ENCODE data around the gene TRIML1. TPM values are rescaled to one million over a fixed set of nuclear protein-coding genes. Genes with fewer than 3 reads are reported as not detected.

TRIML1 gene
- total and polyA plus RNA-seq, 9 of the 15 experiments (the other 6 are each of a cell fraction or from before 2014, with no cell fraction given): 0.10 TPM; not detected in 8

- Histone ChIP-seq H3K9ac (ENCODE audit: insufficient read depth in 1 of 2, low read depth in 2 of 2, low read length in 2 of 2) (no peak overlapping the region), H3K27me3 (ENCODE audit: control insufficient read depth in 2 of 2, insufficient read depth in 2 of 2, low read length in 2 of 2) (no peaks in the 10 kb centered on the region), H3K4me1 (replicated peaks in 1 of 2; ENCODE audit: control insufficient read depth in 2 of 2, insufficient read depth in 2 of 2, low read length in 2 of 2) (no peaks in the 10 kb centered on the region), H3K36me3 (ENCODE audit: control insufficient read depth, insufficient read depth, low read length) (no peaks in the 10 kb centered on the region), H3K9me1 (ENCODE audit: control insufficient read depth, insufficient read depth, low read length) (no peaks in the 10 kb centered on the region), H3K9me3 (replicated peaks; ENCODE audit: control insufficient read depth, insufficient read depth, low read depth, low read length) (no peaks in the 10 kb centered on the region), H3K79me2 (ENCODE audit: control insufficient read depth, insufficient read depth, low read length) (no peaks in the 10 kb centered on the region), H3K4me2 (ENCODE audit: insufficient read depth, low read length) (no peak overlapping the region), H2AFZ (ENCODE audit: low read depth, low read length) (no peak overlapping the region), H3K27ac (ENCODE audit: extremely low read depth, low read depth, low read length) (no peak overlapping the region), H4K20me1 (replicated peaks; ENCODE audit: control insufficient read depth, insufficient read depth, low read length) (no peaks in the 10 kb centered on the region), H3K4me3 (no peak overlapping the region)
- intact Hi-C loops (cut with micrococcal nuclease): no loop called here
- FAIRE-seq (no peak), DNase-seq (ENCODE audit: extremely low read depth in 1 of 4, low spot score in 3 of 4) (no peak), ATAC-seq (no peak)
- CTCF ChIA-PET (ENCODE audit: low intra/inter-chr PET ratio): no interaction called here
- 2% methylated on average over 11 of the region's 11 CpGs for WGBS (ENCODE audit: insufficient coverage, low coverage, missing lambda C conversion rate)
- no TSS peak for BruUV-seq (replicated peaks)
- POLR2A ChIA-PET: no interaction called here
- in situ Hi-C loops (cut with MboI): no loop called here
- TF ChIP-seq FOSL1 (tag; conservative IDR thresholded peaks at IDR 0.05) (no peak), MAZ (CRISPR knock-in tag; conservative IDR thresholded peaks at IDR 0.05 in 1 of 2, IDR thresholded peaks at IDR 0.05 in 1 of 2) (no peak), DEAF1 (CRISPR knock-in tag; IDR thresholded peaks at IDR 0.05) (no peak), ZNF707 (CRISPR knock-in tag; conservative IDR thresholded peaks at IDR 0.05) (no peak), ZZZ3 (IDR thresholded peaks at IDR 0.05) (no peak), ZNF282 (CRISPR knock-in tag; IDR thresholded peaks at IDR 0.05) (no peak), ADNP (tag; IDR thresholded peaks at IDR 0.05) (no peak), ZNF644 (tag; IDR thresholded peaks at IDR 0.05; ENCODE audit: low read depth) (no peak), RBM15 (IDR thresholded peaks at IDR 0.05; ENCODE audit: insufficient read depth, low read length) (no peak), ZNF668 (CRISPR knock-in tag; IDR thresholded peaks at IDR 0.05) (no peak), SRF (CRISPR knock-in tag; IDR thresholded peaks at IDR 0.05) (no peak), CBFA2T3 (IDR thresholded peaks at IDR 0.05) (no peak), CEBPG (CRISPR knock-in tag; IDR thresholded peaks at IDR 0.05) (no peak), CEBPG (tag; conservative IDR thresholded peaks at IDR 0.05 in 1 of 2, IDR thresholded peaks at IDR 0.05 in 1 of 2) (no peak)
- TF ChIP-seq, protein P1, sequence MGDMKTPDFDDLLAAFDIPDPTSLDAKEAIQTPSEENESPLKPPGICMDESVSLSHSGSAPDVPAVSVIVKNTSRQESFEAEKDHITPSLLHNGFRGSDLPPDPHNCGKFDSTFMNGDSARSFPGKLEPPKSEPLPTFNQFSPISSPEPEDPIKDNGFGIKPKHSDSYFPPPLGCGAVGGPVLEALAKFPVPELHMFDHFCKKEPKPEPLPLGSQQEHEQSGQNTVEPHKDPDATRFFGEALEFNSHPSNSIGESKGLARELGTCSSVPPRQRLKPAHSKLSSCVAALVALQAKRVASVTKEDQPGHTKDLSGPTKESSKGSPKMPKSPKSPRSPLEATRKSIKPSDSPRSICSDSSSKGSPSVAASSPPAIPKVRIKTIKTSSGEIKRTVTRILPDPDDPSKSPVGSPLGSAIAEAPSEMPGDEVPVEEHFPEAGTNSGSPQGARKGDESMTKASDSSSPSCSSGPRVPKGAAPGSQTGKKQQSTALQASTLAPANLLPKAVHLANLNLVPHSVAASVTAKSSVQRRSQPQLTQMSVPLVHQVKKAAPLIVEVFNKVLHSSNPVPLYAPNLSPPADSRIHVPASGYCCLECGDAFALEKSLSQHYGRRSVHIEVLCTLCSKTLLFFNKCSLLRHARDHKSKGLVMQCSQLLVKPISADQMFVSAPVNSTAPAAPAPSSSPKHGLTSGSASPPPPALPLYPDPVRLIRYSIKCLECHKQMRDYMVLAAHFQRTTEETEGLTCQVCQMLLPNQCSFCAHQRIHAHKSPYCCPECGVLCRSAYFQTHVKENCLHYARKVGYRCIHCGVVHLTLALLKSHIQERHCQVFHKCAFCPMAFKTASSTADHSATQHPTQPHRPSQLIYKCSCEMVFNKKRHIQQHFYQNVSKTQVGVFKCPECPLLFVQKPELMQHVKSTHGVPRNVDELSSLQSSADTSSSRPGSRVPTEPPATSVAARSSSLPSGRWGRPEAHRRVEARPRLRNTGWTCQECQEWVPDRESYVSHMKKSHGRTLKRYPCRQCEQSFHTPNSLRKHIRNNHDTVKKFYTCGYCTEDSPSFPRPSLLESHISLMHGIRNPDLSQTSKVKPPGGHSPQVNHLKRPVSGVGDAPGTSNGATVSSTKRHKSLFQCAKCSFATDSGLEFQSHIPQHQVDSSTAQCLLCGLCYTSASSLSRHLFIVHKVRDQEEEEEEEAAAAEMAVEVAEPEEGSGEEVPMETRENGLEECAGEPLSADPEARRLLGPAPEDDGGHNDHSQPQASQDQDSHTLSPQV (IDR thresholded peaks at IDR 0.05): no peak
- TF ChIP-seq, protein P2, sequence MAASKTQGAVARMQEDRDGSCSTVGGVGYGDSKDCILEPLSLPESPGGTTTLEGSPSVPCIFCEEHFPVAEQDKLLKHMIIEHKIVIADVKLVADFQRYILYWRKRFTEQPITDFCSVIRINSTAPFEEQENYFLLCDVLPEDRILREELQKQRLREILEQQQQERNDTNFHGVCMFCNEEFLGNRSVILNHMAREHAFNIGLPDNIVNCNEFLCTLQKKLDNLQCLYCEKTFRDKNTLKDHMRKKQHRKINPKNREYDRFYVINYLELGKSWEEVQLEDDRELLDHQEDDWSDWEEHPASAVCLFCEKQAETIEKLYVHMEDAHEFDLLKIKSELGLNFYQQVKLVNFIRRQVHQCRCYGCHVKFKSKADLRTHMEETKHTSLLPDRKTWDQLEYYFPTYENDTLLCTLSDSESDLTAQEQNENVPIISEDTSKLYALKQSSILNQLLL (CRISPR knock-in tag; IDR thresholded peaks at IDR 0.05; ENCODE audit: borderline replicate concordance): no peak
These were observed 7.4 kb downstream of the TRIML1 start for GRCh38 chr4:188146618-188147017.
